Fibroblast of villous mesenchyme (primary cell): ENCODE data around the gene NDUFB8. TPM values are rescaled to one million over a fixed set of nuclear protein-coding genes. Genes with fewer than 3 reads are reported as not detected.

Source experiments
- DNase-seq: peaks from one replicate; pipeline ENCODE4 v3.0.0-alpha.2; 2010; ENCODE audit warnings: low read depth
- H3K4me3 ChIP-seq: 2 replicates; pipeline ENCODE4 v1.5.1; 2011; ENCODE audit warnings: low read depth, mild to moderate bottlenecking, low read length
- total RNA-seq: library from RNA; depleted of rRNA; stranded (reverse); fragments of >200 nt; gene quantifications from 2 replicates; pipeline ENCODE4 v1.2.3, GENCODE V29; 2012
- TF ChIP-seq, protein P1 (sequence below): IDR thresholded peaks from 2 replicates; pipeline ENCODE4 v1.5.1; 2012; ENCODE audit warnings: low read depth, mild to moderate bottlenecking, low read length; ENCODE audit not compliant: insufficient read depth

The NDUFB8 gene
- total RNA-seq, 1 donor: 109 TPM

DNA sequence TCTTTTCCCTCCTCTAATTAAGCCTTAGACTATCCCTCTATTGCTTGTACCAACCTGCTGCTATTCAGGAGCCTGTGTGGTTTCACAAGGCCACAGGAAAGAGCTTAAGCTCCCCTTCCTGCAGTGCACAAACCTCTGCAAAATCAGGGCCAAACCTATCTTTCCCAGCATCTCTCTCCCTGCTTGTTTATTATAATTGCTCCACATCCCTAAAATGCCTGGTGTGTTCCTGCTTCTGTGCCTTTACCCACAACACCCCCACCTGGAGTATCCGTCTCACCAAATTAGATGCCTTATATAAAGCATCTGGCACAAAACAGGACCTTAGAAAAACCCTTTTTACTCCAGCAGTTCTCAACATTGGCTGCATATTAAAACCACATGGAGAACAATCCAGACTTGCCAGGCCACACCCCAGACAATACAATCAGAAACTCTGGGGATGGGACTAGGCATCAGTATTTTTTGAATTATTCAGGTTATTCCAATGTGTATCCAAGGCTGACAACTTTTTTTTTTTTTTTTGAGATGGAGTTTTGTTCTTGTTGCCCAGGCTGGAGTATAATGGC is 26.7 kb downstream of the NDUFB8 start:
- H3K4me3 ChIP-seq: no peak overlapping the region
- DNase-seq: no peak
- TF ChIP-seq, protein P1, sequence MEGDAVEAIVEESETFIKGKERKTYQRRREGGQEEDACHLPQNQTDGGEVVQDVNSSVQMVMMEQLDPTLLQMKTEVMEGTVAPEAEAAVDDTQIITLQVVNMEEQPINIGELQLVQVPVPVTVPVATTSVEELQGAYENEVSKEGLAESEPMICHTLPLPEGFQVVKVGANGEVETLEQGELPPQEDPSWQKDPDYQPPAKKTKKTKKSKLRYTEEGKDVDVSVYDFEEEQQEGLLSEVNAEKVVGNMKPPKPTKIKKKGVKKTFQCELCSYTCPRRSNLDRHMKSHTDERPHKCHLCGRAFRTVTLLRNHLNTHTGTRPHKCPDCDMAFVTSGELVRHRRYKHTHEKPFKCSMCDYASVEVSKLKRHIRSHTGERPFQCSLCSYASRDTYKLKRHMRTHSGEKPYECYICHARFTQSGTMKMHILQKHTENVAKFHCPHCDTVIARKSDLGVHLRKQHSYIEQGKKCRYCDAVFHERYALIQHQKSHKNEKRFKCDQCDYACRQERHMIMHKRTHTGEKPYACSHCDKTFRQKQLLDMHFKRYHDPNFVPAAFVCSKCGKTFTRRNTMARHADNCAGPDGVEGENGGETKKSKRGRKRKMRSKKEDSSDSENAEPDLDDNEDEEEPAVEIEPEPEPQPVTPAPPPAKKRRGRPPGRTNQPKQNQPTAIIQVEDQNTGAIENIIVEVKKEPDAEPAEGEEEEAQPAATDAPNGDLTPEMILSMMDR: no peak

DNA sequence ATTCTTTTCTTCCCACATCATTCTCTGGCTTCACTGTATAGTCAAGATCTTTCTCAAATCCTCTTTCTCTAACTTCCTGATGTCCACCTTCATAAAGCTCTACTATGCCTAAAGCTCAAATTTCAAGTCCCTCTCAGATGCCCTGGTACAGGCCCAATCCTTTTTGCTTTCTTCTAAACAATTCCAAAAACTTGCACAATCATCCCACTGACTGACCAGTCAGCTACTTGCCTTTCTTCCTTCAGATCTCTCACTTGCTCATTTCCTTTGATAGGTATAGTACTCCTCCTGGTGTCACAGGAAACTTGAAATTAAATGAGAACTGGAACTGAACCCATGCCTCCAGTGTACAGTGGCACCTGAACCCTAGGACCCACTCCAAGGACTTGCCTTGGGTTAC is 28.2 kb downstream of the NDUFB8 start:
- no peak for DNase-seq
- H3K4me3 ChIP-seq: no peak overlapping the region
- TF ChIP-seq, protein P1: no peak

DNA sequence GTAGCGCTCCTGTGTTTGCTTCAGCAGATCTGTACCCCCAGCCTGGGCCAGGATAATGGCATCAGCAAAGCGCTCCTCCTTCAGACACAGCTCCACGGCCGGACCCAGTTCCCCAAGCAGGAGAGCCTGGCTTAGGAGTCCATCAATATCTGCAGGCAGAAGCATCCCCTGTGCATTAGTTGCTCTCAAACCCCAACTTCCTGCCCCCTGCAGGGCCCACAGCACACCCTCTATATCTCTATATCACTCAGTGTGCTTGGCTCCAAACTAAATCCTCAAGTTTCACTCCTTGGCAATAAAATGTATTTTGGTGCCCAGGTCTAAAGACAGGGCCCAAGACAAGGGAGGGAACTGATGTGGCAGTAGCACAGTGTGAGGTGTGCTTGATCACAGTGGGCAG is 31.6 kb downstream of the NDUFB8 start:
- TF ChIP-seq, protein P1: no peak
- DNase-seq: no peak
- no peak overlapping the region for H3K4me3 ChIP-seq

DNA sequence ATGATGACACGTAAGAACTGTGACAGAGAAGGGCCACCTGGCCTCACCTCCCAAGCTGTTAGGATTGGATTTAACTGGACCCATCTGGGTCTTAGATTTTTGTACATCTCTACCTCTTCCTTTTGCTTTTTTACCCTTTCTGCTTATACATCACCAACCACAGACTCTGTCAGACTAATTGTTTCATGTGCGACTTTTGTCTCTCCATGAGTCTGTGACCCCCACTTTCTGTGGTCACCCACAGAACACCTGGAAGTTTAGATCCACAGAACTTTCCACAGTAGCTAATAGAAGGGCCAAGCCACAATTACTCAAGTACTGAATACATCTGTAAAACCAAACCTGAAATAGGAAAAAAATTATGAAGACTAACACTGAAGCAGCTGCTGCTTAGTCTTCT is 33.1 kb downstream of the NDUFB8 start:
- DNase-seq: no peak
- TF ChIP-seq, protein P1: no peak
- no peak overlapping the region for H3K4me3 ChIP-seq

DNA sequence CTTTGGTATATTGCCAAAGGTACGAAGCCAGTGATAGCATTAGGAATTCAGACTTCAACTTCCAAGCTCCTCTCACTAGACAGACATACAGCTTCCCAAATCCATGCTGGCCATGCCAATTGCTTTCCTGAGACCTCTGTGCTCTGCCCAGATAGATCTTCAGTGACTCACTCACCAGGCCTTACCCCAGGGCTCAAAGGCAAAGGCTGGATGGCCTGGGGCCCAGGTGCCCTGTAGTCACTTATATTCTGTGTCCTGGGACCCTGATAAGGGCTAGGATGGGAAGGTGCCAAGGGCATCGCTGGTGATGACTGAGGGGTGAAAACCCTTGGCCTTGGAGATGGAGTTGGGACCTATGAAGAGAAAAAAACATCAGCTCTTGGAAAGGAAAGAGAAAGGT is 39.1 kb downstream of the NDUFB8 start:
- H3K4me3 ChIP-seq: no peak overlapping the region
- no peak for DNase-seq
- TF ChIP-seq, protein P1: no peak

DNA sequence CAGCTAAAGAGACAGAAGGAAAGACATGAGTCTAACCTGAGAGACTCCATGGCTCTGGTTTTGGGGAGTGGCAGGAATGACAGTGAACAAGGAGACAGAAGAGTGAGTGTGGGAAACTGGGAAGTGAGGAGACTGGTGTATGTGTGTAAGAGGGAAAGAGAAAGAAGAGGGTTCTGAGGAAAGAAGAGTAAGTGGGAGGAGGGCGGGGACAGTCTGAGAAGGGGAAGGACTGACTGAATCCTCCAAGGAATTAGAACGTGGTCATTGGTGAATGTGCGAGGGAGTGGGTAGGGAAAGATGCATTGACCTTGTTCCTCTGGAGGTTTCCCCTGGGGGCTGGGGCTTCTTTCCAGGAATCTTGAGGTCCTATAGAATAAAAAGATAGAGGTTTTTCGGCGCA is 40.3 kb downstream of the NDUFB8 start:
- DNase-seq: no peak
- TF ChIP-seq, protein P1: no peak
- no peak overlapping the region for H3K4me3 ChIP-seq

DNA sequence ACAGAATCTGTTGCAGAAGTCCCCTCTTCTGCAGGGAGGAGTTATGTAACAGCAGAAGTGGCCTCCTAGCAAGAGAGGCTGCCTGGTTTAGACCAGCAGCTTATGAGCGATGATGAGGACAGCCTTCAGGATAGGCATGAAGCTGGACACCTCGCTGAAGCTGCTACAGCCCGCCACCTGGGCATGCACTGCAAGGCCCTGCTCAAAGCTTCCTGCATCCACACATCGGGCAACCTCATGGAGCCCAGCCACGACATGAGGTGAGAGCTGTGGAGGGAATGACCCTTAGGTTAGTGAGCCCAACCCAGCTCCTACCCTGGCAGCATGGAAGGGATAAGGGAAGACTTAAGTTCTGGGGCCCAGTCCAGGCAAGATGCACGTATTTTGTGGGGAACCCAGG is 42.1 kb downstream of the NDUFB8 start:
- no peak for DNase-seq
- H3K4me3 ChIP-seq: no peak overlapping the region
- TF ChIP-seq, protein P1: no peak
